GM19468 (cell line): ENCODE measurements around the gene ABI2.
"Not testable (repeated sequence)": the region's sequence is repeated elsewhere in the genome, so short reads cannot be mapped to it uniquely, and the experiment has no call there.

Source experiments
- ATAC-seq: cut with Tn5 transposase; IDR thresholded peaks from one replicate; pipeline ENCODE4 v1.9.1; 2021; ENCODE audit warnings: mild to moderate bottlenecking, moderate library complexity, moderate number of reproducible peaks; ENCODE audit not compliant: unreplicated experiment; ENCODE audit errors: extremely low read depth

The ABI2 gene

DNA sequence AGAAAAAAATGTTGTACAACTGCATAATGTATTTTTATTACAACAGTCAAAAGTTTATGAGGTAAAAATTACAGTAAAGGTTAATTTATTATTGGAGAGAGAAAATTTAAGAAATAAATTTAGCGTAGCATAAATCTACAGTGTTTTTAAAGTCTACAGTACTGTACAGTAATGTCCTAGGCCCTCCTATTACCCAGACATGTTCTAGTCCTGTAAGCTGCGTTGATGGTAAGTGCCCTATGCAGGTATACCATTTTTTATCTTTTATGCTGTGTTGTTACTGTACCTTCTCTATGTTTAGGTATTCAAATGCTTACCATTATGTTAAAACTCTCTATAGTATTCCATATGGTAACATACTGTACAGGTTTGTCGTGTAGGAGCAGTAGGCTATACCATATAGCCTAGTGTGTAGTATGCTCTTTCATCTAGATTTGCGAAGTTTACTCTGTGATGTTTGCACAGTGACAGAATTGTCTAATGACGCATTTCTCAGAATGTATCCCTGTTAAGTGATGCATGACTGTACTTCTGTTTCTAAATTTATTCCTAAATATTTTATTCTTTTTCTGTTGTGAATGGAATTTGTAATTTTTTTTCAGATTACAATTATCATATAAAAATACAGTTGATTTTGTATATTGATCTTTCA is 24.5 kb downstream of the ABI2 start:
- ATAC-seq: no peak

DNA sequence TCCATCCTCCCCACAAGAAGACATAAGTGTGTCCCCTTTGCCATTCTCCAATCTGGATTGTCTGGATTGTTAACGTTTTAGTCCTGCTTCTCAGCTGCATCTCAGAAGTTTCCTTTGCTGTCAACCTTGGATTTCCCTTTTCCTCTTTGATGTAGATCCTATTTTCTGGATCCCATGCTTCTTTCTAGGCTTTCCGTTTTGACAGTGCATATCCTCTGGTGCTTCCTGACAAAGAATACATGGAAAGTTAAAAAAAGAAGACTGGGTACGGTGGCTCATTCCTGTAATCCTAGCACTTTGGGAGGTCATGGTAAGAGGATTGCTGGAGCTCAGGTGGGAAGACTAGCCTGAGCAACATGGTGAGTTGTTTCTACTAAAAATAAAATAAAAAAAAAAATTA is 26.8 kb downstream of the ABI2 start:
- ATAC-seq: no peak

DNA sequence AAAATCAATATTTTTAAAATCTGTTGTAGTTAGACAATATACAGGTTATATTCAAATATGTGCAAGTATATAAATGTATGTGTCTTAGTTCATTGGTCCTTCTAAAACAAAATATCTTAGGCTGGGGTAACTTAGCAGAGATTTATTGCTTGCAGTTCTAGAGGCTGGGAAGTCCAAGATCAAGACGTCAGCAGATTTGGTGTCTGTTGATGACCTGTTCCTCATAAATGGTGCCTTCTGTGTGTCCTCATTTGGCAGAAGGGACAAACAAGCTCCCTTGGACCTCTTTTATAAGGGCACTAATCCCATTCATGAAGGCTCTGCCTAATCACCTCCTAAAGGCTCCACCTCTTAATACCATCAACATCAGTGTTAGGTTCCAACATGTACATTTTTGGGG is 31.3 kb downstream of the ABI2 start:
- ATAC-seq: no peak

DNA sequence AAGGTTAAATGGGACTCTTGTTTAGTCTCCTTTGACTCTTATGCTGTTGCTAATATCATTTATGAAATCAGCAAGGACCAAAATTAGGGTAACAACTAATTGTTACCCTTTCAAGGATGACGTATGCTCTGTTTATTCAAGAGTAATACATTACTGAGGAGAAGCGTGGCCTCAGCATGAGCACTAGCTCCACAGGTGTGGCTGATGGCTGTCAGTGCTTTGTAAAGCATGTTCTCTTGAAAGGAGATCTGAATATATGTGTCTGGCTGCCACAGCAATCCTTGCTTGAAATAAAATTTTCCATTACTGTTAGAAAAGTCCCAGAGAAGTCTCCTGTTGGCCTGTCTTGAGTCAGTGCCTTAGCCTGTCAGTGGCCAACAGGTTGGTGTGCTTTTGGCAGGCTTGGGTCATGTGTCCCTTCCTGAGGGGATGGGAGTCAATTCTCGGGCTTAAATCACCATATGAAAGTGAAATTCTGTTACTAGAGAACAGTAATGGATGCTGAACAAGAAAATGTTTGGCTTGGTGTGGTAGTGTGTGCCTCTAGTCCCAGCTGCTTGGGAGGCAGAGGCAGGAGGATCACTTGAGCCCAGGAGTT is 32.7 kb downstream of the ABI2 start:
- ATAC-seq: no peak

DNA sequence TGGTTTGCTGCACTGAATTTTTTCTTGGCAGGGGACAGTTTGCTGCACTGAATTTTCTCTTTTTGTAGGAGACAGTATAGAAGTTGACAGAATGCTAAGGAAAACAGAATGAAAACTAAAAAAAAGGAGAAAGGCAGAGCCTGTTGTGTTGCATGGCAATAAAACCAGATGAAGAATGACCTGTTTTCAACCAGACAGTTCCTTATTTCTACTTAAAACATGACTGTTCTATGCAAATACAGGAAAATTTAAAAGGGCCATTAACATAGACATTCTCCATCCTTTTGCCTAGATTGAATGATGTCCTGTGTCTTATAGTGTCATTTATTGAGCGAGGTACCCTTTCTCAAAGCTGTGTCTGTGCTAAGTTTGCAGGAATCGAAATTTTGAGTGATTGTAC is 33.3 kb downstream of the ABI2 start:
- ATAC-seq: no peak

DNA sequence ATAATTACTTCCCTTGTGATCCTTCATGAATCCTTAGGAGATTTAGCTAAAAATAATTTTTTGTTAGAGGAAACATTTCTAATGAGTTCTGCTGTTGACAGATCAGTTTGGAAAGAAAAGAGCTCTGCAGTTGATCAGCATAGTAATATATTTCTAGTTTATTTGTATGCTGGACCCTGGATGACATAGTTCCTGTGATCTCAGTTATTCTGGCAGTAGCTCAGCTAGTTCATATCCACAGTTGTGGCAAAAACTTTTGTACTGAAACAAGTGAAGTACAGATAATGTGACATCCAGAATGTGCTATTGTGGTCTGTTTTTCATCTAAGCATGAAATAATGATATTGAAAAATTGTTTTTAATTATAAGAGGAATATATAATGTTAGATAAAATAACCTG is 33.7 kb downstream of the ABI2 start:
- ATAC-seq: no peak

DNA sequence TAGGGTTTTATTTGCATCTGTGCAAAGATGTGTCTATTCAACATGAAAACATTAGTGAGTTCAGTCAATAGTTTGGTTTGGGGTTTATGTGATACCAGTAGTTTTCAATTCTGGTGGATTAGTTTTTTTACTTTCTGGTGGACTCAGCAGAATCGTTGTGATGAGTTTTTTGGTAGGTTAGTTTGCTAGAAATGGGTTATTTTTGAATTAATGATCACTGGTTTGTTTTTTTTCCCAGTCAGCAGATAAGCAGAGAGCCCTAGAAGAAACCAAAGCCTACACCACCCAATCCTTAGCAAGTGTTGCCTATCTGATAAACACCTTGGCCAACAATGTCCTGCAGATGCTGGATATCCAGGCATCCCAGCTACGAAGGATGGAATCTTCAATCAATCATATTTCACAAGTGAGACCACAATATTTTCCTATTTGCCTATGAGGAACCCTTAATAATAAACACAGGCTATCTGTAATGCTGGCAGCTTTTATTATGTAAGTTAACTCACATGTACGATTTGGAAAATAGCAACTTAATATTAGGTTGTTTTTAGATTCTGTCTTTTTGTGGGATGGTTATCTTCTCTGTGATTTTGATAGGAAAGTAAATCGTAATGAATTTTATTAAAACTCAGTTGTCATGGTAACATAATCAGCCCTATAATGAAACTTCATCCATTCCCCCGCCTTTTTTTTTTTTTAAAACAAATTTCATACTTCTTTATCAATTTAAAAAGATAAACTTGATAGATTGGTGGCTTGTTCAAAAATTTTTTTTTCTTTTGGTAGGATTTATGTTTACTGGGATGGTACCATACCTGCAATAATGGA is 38.7 kb downstream of the ABI2 start:
- no peak for ATAC-seq

DNA sequence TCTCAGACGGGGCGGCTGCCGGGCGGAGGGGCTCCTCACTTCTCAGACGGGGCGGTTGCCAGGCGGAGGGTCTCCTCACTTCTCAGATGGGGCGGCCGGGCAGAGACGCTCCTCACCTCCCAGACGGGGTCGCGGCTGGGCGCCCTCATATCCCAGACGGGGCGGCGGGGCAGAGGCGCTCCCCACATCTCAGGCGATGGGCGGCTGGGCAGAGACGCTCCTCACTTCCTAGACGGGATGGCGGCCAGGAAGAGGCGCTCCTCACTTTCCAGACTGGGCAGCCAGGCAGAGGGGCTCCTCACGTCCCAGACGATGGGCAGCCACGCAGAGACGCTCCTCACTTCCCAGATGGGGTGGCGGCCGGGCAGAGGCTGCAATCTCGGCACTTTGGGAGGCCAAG is 44.5 kb downstream of the ABI2 start:
- ATAC-seq: not testable (repeated sequence)

DNA sequence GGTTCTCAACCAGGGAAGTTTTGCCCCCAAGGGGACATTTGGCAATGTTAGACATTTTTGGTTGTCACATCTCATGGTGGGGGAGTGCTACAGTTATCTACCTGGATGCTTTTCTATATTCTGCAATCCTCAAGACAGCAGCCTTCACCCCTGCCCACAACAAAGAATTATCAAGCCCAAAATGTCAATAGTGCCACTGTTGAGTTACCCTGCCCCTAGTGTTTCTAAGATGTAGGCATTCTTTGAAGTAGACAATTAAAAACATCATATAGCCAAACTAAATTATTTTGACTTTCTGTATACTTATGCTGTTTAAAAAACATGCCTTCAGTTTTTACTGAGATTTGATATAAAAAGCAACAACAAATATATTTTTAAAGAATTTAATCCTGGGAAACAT is 48.0 kb downstream of the ABI2 start:
- ATAC-seq: no peak

DNA sequence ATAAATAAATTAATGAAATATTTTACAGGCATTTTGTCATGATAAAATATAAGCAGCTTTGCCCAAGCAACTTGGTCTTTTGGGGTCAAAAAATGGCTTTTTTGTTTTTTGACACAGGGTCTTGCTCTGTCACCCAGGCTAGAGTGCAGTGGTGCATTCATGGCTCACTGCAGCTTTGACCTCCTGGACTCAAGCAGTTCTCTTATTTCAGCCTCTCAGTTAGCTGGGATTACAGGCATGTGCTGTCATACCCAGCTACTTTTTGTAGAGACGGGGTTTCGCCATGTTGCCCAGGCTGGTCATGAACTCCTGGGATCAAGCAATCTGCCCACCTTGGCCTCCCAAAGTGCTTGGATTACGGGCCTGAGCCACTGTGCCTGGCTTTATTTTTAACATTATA is 51.0 kb downstream of the ABI2 start:
- ATAC-seq: no peak

DNA sequence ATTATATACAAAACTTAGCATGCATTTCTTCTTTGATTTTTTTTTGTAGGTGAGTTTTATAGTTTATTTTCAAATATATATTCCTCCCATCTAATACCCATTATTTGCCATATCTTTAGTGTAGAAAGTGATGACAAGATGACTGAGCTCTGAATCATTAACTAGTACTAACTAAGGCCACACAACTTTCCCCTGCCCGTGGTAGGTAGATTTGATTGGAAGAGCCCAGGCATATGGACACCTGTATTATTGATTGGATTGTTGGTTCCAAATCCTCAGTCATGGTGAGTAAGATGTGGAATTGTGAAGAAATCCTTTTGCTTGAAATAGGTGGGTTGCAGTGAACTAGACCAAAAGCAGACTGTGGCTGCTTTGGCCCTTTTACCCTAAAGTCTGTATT is 54.8 kb downstream of the ABI2 start:
- ATAC-seq: no peak

DNA sequence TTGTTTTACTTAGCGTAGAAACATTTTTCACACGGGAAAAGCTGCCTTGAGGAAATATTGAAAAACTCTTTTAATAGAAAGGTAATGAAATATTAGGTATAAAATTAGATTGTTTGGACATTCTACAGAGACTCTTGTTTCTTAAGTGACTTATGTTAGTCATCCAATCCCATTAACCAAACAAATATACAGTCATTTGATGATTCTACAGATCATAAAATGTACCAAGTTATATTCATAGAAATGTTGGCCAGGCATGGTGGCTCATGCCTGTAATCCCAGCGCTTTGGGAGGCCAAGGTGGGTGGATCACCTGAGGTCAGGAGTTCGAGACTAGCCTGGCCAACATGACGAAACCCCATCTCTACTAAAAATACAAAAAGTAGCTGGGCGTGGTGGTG is 60.0 kb downstream of the ABI2 start:
- not testable (repeated sequence) for ATAC-seq

DNA sequence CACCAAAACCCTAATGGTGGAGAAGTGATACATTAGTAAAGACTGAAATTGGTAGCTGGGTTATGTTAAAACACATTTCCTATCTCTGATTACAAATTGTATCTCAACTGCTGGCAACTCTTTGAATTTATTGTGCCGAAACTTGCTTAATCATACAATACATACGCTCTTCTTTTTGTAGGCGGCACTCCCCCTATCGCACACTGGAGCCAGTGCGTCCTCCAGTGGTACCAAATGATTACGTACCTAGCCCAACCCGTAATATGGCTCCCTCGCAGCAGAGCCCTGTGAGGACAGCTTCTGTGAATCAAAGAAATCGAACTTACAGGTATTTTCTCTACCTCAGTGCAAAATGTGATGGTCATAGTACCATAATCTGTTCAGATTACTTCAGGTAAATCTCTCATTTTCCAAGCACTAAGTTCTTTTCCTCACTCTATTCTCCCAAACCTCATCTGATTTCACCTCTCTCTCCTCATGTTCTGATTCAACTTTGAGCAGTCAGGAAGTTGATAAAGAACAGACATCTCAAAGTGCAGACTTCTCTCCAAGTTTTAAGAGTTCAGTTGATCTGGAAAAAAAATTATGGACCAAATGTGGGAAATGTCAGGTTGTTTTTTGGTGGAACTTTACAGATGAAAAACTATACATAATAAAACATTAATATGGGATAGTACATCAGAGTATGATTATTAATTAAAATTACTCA is 66.5 kb downstream of the ABI2 start:
- ATAC-seq: no peak

DNA sequence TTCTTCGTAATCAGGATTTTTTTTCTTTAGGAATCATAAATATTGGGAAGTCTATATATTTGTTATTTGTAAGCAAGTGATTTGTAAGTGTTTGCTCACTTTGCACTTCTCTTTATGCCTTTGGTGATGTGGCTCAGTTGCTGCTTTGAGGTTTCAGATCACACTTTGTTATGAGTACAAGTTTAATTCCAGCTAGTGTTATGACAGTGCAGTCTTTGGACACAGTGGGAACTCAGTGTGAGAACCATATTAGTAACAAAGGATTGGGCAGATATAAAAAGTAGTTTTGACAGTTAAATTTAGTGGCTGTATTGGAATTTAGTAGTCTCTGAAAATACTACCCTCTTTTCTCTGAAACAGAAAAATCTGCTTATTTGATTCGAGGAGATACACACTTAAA is 67.7 kb downstream of the ABI2 start:
- no peak for ATAC-seq

DNA sequence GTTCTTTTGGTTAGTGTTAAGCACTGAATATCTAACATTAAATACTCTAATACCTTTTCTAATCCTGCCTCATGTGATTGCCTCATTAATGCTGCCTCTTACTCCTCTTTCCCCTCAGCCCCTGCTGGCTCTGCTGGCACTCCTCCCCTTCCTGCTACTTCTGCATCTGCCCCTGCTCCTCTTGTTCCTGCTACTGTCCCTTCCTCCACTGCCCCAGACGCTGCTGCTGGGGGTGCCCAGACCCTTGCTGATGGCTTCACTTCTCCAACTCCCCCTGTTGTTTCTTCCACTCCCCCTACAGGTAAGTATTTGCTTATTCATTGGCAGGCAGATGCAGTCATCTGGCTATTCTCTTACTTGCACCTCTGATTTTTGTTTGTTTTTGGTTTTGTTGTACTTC is 68.5 kb downstream of the ABI2 start:
- ATAC-seq: no peak

DNA sequence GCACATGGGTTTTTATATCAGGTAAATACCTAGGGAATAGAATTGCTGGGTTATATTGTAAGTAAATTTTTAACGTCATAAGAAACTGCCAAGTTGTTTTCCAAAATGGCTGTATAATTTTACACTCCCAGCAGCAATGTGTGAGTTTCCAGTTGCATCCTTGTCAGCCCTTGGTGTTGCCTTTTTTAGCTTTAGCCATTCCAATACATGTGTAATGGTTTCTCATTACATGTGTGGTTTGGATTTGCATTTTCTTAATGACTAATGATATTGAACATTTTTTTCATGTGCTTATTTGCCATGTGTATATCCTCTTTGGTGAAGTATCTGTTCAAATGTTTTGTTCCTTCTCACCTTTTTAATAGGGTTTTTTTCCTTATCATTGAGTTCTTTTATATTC is 70.8 kb downstream of the ABI2 start:
- ATAC-seq: no peak

DNA sequence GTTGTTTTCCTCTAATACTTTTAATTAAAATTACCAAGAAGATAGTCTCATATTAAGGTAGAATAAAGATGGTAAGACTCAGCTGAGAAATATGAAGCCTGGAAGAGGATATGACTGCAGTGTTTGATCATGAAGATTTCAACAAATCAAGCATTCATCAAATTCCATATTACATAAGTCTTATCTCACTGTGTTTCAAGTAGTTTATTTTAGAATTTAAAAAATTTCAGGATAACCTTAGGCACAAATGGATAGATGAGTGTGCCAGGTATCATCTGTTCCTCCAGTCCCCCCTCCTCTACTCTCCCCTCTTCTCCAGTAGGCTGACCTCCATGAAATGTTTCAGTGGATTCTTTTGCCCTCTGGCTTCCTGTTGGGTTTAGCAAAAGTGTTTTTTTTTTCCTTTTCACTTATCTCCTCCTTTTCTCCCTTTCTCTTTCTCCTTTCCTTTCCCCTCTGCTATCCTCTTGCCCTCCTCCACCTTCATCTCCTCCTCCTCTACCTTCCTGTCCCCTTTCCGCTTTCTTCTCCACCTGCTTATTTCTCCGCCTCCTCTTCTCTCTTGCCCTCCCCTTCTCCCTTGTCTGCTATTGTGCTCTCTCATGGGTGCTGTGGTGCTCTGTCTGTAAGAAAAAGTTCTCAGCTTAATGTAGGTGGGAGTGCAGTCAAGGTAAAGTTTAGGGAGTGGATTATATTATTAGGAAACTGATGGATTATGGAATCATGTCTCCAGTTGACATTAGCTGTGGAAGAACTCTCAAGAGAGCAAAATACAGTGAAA is 72.8 kb downstream of the ABI2 start:
- ATAC-seq: no peak

DNA sequence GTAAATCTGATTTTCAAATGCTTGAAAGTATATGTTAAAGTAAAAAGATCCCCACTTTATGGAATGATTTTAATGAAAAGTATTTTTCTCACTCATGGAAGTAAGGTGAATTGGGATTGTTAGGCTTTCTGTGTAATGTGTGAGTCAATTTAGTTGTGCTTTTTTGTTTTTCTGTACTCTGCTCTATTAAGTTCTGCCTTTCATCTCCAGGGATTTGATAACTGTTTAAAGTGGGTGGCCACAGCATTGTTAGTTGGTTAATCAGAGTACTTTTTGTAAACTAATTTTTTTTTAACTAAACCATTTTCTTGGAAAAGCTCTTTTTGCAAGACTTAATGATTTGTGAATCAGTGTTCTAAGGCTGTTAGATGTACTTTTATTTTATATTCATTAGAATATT is 76.8 kb downstream of the ABI2 start:
- no peak for ATAC-seq

DNA sequence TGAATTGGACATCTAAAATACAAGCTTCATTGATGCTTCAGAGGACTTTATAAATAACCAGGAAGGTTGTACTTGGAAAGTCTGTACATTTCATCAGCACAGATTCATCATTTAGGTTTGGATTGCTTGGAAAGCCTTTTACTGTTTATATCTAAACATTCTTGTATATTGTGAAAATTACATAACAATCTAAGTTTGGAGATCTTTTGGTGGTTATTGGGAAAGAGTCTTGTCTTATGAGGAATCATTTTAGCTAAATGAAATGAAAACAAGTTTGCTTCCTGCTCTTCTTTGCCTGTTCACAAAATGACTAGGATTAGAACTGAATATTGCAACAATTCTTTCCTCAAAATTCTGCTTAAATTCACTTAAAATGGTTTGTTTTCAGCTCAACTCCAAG is 79.3 kb downstream of the ABI2 start:
- no peak for ATAC-seq
